ENCODE results near the gene PIGW.

GRCh38 chr17:36510636-36511035 lies 24.2 kb upstream of the PIGW start:
- TF ChIP-seq, protein P1, sequence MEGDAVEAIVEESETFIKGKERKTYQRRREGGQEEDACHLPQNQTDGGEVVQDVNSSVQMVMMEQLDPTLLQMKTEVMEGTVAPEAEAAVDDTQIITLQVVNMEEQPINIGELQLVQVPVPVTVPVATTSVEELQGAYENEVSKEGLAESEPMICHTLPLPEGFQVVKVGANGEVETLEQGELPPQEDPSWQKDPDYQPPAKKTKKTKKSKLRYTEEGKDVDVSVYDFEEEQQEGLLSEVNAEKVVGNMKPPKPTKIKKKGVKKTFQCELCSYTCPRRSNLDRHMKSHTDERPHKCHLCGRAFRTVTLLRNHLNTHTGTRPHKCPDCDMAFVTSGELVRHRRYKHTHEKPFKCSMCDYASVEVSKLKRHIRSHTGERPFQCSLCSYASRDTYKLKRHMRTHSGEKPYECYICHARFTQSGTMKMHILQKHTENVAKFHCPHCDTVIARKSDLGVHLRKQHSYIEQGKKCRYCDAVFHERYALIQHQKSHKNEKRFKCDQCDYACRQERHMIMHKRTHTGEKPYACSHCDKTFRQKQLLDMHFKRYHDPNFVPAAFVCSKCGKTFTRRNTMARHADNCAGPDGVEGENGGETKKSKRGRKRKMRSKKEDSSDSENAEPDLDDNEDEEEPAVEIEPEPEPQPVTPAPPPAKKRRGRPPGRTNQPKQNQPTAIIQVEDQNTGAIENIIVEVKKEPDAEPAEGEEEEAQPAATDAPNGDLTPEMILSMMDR (IDR thresholded peaks at IDR 0.05): no peak
- TF ChIP-seq POLR2A (IDR thresholded peaks at IDR 0.05) (no peak), EP300 (IDR thresholded peaks at IDR 0.05) (no peak)

Data from tibial nerve (tissue), 4 donors.